GM12865 (cell line): ENCODE results near the gene MAST2.

Experiments
- DNase-seq: peaks from one replicate; pipeline ENCODE4 v3.0.0; 2010; ENCODE audit warnings: low read depth
- H3K4me3 ChIP-seq: 2 replicates; pipeline ENCODE4 v1.5.1; 2011; ENCODE audit warnings: mild to moderate bottlenecking, low read depth, low read length, control low read depth
- CTCF ChIP-seq: IDR thresholded peaks from 2 replicates; pipeline ENCODE4 v1.5.1; 2011; ENCODE audit warnings: low read length, control low read depth, low read depth, inconsistent platforms; ENCODE audit not compliant: insufficient read depth; ENCODE audit errors: missing control alignments

Gene MAST2

DNA sequence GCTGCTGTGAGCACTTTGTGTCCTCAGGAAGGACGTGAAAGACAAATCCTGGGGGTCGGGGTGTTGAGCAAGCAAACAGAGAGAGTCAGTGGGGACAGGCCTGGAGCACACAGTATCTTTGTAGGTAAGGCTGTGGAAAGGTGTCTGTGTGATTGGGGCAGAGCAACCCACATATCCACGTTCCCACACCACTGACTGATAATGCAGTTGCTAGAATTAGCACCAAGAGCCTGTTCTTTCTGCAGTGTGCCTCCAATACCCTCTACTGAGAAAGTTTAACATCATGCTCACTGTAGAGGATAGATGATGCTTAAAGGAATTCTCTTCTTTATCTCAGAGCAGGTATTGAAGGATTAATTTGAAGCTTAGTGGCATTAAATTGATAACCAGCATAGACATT lies 167.9 kb downstream of the MAST2 start:
- no peak for TF ChIP-seq CTCF
- DNase-seq, result no peak
- no peak overlapping the region for H3K4me3 ChIP-seq

DNA sequence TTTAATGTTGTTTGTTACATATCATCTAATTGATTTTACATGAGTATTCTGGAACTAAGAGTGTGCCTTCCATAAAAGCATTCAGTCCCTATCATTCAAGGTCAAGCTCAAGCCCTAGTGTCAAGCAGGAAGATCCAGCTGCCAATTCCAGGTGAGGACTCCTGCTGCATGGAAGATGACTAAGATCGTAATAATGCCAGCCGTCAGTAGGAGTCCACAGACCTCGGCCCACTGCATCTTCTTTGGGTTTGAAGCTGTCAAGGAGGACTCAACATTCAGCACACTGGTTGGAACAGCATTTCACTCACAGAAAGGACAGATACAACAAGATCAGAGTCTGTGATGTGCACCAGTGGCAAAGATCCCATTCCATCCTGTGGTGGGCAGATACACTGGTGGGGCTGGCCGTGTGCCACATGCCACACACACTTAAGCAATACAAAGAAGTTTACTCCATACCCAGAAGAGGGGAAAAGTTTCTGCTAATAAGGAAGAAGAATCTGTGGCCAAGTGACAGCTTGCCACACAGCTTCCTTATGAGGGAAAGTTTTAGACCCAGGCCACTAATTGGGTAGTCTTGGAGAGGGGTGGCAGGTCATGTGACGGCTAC lies 168.6 kb downstream of the MAST2 start:
- DNase-seq, result no peak
- no peak for TF ChIP-seq CTCF
- no peak overlapping the region for H3K4me3 ChIP-seq

DNA sequence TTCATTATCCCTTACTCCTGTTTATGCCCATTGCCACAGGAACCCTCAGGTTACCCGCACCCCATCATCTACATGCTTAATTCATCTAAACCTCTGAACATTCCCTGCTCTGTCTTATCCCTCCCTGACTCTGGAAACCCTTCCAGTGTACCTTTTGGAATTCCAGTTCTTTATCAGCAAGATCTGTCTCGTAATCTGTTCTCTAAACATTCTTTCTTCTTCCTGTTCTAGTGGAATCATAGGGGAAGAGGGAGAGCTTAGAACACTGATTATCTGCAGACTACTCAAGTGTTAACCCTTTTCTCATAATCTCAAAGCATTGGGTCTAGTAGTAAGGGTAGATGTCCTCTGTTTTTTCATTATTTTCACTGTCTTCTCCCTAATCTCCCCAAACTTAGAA lies 169.2 kb downstream of the MAST2 start:
- H3K4me3 ChIP-seq, result no peak overlapping the region
- TF ChIP-seq CTCF, result no peak
- no peak for DNase-seq

DNA sequence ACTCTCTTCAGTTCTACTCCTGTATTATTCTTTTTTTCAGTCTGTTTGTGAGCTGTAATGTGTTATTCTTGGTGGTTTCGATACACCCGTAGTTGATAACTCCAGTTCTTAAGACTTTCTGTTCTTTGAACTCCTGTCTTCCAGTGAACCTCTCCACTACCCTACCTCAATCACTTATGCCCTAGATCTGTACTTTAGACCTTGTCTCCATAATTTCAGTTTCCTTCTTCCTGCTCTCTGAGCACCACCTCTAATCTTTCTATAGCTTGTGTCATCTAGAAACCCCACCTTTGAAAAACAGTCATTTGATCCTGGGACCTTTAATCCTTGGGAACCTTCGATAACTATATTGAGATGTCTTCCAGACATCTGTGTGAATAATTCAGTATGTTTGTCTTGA lies 169.7 kb downstream of the MAST2 start:
- TF ChIP-seq CTCF, result no peak
- no peak for DNase-seq
- no peak overlapping the region for H3K4me3 ChIP-seq

DNA sequence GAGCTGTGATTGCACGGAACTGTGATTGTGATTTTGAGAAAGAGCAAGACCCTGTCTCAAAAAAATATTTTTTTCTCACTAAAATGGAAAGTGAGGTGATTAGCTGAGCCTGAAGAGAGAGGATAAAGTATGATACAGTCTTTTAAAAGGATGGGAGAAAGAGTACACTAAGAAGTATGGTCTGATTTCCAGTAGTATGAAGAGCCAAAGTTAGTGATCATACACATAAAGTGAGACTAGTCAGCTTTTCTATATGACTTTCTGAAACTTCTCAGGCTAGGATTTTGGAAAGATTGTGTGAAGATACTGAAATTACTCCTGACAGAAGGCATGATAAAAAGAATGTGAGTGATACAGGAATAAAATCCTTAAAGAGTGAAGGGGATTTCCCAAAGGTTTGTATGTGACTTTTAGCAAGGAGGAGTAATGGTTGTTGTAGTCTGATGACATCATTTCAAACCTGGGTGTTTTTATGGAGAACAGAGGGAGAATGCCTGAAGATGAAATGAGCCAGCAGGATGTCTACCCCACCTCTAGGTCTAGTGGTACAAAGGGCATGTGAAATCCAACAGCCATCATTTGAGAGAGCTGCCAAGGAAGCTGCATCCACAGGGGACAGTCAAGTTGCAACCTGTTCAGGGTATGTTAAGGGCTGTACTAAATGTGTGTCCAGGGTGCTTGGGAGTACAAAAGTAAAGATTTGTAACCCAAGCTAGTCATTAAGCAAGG lies 171.3 kb downstream of the MAST2 start:
- no peak overlapping the region for H3K4me3 ChIP-seq
- DNase-seq, result no peak
- TF ChIP-seq CTCF, result no peak

DNA sequence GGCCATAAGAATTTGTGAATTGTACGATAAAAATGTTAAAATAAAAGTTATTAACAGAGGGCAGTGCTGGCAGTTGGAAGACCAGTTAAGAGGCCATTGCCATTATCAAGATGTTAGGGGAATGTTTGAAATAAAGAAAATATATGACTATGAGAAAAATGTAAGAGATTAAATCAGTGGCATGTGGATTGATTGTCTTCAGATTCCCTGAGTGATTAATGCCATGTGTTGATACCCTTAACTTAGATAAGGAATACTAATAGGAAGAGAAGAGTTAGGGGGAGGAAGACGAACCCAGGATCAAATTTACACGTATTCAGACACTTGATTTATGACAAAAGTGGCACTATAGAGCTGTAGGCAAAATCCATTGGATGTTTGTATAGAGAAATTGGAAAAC lies 173.2 kb downstream of the MAST2 start:
- TF ChIP-seq CTCF, result no peak
- DNase-seq, result no peak
- H3K4me3 ChIP-seq, result no peak overlapping the region

DNA sequence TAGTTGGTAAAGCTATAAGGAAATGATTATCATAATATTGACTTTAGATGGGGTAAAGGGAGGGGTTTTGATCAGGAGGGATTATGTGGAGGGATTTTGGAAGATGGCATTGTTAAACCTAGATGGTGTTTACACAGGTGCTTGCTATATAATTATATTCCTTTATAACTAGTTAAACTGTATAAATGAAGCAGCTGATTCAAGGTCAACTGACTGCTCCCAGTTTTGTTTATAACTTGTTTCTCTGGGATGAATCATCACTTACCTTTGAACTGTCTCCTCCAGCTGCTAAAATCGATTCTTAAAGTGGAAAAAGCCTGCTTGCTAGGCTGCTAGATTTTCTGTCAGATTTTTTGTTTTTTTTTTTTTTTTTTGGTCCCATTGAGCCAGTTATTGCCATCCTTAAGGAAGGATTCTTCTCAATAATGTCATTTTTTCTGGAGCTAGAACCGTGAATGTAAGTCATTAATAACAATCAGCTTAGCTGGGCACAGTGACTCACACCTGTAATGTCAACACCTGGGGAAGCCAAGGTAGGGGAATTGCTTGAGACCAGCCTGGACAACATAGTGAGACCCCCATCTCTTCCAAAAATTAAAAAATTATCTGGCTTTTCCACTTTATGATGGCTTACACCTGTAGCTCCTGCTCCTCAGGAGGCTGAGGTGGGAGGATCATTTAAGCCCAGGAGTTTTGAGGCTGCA lies 175.8 kb downstream of the MAST2 start:
- no peak overlapping the region for H3K4me3 ChIP-seq
- TF ChIP-seq CTCF, result no peak
- DNase-seq, result no peak
